Activated T-cell treated with anti-CD3 and anti-CD28 coated beads for 24 hours (primary cell): Measurements from ENCODE around the gene NAV2.

ENCODE experiments used
- DNase-seq: peaks from one replicate; pipeline ENCODE4 v3.0.0-alpha.2; 2020; ENCODE audit warnings: low read depth

The NAV2 gene, protein sequence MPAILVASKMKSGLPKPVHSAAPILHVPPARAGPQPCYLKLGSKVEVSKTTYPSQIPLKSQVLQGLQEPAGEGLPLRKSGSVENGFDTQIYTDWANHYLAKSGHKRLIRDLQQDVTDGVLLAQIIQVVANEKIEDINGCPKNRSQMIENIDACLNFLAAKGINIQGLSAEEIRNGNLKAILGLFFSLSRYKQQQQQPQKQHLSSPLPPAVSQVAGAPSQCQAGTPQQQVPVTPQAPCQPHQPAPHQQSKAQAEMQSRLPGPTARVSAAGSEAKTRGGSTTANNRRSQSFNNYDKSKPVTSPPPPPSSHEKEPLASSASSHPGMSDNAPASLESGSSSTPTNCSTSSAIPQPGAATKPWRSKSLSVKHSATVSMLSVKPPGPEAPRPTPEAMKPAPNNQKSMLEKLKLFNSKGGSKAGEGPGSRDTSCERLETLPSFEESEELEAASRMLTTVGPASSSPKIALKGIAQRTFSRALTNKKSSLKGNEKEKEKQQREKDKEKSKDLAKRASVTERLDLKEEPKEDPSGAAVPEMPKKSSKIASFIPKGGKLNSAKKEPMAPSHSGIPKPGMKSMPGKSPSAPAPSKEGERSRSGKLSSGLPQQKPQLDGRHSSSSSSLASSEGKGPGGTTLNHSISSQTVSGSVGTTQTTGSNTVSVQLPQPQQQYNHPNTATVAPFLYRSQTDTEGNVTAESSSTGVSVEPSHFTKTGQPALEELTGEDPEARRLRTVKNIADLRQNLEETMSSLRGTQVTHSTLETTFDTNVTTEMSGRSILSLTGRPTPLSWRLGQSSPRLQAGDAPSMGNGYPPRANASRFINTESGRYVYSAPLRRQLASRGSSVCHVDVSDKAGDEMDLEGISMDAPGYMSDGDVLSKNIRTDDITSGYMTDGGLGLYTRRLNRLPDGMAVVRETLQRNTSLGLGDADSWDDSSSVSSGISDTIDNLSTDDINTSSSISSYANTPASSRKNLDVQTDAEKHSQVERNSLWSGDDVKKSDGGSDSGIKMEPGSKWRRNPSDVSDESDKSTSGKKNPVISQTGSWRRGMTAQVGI (N-terminal part only)

DNA sequence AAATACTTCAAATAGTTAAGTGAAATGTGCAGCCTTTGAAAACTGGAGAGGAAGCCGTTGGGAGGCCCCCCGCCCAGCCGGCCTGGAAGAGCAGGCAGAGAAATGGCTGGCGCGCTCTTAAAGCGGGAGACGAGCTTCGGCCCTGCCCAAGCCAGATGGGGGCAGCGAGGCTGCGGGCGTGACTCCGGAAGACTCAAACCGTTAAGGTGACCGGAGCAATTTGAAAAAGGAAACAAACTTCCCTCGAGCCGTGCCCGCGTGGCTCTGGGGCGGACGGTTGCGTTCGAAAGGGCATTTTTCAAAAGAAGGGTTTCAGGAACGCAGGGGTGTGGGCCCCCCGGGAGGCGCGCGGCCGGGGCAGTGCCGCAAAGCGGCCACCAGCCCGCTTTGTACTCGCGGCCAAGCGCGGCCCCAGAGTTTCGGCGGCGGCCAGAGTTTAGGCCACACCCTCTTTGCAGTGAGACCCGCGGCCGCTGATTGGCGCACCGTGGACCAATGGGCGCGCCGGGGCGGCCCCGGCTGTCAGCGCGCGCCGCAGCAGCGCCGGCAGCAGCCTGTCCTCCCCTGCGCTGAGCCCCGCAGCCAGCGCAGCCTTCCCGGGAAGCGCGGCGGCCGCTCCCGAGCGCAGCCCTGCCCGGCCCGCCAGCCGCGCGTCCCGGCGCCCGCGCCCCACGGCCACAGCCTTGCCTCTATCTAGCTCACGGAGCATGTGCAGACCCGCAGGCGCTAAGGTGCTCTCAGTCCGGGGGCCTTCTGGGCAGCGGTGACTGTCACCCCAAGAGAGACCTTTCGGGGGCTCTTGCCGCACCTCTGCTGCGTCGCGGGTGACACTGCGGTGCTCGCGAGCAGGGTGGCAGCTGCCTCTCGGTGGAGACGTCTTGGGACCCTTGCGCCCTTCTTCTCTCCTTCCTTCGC is at the start of gene NAV2:
Gene NAV2, plus strand, starts transcription at position 557 of the 915 bp plus-strand sequence. CDS start 859 bp downstream, outside the sequence.
- DNase-seq: peak; percentile 59

DNA sequence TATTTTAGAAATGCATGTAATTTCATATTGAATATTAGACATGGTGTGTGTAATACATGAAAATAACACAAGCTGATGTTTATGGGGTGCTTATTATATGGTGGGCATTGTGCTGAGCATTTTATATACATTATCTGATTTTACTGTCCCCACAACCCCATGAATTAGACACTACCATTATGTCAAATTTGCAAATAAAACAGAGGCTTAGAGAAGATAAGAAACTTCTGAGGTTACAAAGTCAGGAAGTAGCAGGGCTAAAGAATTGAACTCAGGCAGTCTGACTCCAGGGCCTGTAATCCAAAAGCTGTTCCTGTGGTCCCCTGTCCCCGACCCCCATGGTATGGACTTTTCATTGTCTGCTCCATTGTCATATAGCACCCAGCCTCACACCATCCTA is 49.4 kb upstream of the NAV2 start:
- no peak for DNase-seq

DNA sequence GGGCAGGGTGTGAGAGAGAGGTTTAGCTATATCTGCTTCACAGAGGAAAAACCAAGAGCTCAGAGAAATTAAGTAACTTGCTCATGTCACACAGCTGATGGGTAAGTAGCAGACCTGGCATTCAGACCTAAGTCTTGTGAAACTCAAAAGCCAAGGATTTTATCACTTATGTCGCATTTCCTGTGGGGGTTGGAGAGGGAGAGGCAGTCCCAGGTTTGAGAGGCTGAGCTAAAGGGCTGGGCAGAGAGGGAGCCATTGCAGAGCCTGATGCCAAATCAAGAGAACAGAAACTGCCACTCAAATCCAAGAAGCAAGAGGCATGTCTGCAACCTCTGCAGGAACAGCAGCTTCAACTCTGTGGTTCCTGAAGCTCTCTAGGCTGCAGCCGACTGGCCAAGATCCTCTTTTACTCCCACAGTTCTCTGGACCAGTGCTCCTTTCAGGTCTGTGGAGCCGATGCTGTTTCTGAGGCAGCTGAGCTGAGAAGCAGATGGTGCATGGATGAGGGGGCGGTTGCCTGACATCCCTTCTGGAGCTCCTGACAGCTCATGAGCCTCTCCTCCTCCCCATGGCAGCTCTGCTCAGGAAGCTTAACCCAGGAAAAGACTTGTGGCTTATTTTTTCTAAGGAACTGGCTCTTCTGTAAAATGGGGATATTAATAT is 47.6 kb upstream of the NAV2 start:
- no peak for DNase-seq

DNA sequence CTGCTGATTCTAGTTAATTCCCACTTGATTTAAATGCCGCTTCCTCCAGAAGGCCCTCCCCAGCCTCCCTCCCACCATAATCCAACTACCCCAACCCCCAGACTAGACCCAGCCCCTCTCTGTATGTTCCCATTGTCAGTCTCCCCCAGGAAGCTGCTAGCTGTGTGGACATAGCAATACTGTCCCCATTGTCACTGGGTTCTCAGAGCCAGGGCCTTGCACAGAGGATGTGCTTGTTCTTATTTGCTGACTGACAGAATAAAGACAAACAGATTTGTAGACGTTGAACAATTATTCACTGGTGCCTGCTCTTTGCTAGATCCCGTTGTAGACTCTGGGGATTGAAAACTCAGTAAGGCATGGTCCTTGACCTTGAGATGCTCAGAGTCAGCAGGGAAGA is 45.7 kb upstream of the NAV2 start:
- DNase-seq: no peak

DNA sequence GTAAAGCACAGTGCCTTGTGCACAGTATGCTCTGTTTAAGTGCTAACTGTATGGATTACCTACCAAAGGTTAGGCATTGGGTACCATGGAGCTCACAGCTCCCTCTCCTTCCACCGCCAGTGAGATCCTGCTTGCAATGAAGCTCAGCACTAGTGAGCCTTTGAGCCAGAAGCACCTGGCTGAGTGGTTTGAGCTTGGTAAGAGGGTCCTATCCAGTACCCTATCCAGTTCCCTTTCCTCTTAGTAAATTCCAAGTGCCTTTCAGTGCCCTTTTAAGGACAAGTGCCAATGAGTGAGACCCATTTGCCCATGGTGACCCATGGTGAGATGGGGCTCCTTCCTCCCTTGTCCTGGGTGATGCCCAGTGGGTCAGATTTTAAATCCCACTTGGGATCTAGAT is 43.1 kb upstream of the NAV2 start:
- DNase-seq: no peak

DNA sequence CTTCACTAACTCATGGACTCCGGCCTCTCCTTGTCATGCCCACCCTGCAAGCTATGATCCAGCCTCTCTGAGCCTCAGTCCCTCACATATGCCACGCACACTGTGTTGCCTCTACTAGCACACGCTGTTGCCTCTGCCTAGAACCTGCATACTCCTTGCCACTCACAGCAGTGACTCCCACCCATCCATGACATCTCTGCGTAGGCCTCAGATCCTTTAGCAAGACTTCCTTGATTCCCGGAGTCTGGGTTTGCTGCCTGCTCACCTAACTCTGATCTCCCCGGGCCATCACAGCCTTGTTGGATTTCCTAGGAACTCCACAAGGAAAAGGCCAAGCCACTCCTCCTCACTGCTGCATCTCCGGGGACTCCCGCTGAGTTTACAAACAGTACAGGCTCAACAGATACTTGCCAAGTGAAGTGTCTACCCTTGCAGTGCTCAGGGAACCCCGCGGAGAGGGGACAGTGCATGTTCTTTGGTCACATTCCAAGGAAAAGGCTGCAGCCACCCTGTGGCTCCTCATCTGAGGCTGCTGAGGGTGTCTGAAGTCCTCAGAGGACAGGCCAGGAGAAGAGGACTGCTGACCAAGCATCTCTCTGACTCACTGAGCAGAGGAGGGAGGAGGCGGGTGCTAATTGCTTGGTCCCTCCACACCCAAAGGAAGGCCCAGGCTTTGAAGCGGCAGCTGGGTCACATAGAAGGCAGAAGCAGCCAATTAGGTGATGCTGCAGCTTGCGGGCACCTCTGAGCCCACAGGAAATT is 42.4 kb upstream of the NAV2 start:
- no peak for DNase-seq

DNA sequence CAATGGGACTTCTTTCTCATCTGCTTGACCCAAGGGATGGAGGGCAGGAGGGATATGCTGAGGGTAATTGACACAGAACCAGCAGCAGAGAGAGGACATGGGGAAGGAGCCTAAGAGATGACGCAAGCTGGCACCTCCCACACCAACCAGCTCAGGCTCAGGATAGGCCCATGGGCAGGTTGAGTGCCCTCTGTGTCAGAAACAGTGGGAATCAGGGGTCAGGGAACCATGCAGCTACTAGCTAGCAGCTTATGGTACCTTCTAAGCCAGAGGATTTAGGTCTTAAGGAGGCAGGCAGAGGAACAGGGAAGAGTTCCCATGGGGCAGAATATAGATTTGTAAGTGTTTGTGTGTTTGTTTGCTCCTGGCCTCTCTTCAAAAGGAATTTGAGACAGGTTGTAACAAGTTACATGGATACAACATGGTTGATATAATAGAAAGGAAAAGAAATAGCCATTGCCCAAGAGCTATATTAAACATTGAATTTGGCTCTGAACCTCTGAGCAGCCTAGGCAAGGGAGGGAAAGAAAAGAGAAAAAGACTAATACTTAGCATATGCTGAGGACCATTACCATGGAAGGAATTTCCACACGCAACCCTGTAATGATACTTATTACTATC is 39.9 kb upstream of the NAV2 start:
- no peak for DNase-seq

DNA sequence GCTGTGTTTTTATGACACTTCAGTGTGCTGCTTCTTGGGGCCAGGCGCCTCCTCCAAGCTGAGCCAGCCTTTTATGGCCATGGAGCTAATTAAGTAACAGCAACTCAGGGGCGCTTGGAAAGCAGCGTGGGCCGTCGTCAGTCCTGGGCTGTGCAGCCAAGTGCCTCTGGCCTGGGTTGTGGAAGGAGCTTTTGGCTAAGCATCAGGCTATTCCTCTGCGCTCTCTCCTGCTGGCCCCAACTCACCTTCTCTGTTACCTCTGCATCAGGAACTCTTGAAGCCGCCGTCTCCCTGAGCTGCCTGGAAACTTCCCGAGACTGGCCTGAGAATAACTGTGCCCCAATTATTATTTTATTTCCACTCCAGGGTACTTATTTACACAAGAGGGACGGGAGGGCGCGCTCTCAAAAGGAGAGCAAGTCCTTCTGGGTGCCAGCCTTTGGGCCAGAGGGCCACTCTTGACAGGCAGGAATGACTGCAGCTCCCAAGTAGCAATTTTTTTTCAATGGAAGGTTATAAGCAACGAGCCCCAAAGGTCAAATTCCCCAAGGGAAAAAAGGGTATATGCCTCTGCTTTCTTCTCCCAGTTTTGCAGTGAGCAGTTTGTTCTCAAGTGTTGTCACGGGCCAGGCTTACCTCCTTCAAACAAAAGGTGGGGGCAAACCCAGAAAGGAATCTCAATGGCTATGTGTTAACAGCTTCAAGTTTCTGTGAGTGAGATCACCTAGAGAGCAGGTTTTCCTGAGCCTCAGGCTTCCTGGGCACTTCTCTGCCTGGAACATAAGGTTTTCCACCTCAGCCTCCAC is 38.5 kb upstream of the NAV2 start:
- no peak for DNase-seq

DNA sequence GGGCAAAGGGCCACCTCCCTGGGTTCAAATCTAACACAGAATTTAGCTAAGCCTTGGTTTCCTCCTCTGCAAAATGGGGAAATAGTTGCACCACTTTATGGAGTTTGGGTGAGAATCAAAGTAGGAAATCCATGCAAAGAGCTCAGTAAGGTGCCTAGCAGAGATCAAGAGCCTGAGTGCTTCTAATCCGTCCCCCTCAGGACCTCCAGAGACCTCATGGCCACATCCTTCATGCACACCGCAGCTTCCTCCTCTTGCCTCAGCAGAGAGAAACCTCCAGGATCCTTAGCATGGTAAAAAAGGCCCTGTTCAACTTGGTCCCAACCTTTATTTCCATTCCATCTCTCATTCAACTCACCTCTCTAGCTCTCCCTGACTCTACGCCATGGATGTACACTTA is 37.8 kb upstream of the NAV2 start:
- no peak for DNase-seq

DNA sequence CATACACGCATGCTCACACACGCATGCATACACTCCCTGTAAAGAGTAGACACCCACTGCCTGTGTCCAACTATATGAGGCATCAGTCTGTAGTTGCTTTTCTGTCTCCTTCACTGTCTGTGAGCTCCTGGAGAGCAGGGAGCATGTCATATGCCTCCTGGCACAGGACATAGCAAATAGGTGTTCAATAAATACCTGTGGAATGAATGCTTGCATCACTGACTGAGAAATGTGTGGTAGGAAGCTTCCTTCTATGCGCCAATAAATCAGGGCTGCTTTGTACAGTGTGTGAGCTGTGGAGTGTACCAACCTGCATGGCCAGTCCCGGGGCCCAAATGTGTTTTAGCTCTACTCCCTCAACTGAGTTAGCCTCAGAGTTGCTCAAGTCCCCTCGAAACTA is 37.2 kb upstream of the NAV2 start:
- DNase-seq: no peak

DNA sequence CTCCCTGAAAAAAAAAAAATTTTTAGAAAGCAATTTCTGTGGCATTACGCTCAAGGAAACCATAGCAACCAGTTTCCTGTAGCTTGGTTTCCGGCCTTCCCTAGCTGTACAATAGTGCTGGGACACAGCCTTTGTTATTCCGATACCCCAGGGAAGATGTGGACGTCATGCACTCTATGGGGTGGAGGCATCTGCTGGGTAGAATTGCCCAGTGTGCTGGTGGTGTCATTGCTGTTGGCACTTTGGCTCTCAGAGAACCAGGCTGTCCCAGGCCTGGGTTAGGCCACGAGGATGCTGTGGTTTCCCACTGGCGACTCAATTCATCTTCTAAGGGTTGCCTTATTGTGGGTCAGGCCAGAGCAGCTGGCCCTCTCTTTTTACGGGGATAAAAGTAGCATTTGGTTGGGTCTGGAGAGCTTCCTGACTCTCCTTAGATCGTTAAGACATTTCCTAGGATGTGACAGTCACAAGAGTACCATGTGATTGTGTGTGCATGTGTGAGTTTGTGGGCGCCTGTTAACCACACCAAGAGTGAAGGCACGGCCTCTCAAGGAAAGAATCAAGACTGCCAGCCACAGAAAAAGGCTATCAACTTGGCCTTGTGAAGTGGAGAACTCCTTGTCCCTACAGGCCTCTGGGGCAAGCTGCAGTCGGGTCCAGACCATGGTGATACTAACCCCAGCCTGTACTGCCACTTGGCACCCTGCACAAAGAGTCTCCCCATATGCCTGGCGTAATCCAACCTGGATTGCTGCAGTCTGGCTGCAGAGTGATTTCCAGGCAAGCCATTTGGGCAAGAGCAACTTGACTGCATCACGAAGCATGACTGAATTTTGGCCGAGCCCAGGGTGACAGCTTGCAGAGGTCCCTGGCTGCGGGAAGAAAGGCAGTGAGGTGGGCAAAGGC is 35.9 kb upstream of the NAV2 start:
- DNase-seq: no peak

DNA sequence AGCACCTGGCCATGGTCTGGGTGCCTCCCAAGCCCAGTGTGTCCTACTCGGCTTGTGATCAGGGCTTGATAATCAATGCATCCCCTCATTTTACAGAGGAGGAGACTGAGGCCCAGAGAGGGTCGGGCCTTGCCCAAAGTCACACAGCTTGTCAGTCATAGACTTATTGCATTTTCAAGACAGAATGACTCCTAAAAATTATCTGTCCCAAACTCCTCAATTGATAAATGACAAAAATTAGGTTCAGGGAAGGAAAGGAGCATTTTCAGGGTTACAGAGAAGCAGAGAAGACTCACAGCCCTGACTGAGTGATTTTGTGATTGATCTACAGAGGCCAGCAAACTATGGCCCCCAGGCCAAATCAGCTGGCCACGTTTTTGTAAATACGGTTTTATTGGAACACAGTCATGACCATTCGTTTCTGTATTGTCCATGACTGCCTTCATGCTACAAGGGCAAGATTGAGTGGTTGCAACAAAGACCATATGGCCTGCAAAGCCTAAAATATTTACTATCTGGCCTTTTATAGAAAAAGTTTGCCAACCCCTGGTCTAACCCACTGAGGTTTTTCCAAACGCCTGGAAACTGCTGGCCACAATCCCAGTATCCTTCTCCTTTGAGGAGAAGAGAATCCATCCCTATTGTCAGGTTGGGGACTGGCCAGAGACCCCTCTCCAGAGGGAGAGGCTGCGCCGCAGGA is 35.1 kb upstream of the NAV2 start:
- DNase-seq: no peak

DNA sequence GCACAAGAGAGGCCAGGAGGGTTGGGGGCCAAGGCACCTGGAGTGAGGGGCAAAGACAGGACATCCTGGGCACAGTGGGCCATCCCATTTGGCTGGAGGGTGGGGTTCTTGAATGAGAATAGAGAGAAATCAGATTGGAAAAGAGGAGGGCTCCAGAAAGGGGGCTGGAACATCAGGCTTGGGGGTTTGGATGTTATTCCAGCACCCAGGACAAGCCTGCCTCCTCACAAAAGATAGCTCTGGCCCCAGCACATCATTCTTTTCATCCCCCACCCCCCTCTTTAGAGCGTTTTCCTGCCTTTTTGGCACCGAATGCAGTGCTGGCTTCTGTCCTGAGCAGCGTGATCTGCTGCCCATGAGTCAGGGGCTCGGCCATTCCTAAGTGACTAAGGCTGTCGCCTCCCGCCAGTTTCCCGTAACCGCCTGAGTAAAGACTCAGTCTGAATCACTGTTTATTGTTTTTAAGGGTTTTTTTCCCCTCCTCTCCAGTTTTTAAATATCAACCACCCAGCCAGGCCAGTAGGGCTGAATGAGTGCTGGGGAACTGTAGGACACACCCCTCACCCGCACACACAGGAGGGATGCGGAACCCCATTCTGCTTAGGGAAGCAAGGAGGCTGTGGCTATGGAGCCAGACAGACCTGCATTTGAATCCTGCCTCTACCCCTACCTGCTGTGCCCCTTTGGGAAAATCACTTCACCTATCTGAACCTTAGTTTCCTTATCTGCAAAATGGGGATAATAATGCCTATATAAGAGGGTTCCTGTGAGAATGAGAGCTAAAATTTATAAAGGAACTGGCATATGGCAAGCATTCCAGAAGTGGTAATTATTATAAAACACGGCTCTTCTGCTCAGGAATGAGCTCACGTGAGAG is 32.4 kb upstream of the NAV2 start:
- DNase-seq: no peak

DNA sequence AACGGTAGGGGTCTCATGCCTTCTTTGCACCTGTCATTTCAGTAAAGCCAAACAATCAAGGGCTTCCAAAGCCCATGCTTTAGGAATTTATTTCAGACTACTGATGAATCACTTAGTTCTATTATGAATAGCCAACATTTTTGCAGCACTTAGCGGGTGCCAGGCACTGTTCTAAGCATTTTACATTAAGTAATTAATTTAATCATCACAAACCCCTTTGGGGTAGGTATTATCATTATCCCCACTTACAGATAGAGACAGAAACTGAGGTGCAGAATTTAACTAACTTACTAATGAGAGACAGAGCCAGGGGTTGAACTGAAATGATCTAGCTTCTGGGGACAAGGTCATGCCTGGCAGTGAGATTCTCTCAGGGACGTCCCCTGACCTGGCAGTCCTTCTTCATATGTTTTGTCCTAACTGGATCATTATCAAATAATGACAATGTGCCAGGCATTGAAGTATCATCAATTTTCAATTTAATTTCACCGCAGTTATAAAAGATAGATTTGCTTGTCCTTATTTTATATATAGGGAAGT is 31.7 kb upstream of the NAV2 start:
- no peak for DNase-seq

DNA sequence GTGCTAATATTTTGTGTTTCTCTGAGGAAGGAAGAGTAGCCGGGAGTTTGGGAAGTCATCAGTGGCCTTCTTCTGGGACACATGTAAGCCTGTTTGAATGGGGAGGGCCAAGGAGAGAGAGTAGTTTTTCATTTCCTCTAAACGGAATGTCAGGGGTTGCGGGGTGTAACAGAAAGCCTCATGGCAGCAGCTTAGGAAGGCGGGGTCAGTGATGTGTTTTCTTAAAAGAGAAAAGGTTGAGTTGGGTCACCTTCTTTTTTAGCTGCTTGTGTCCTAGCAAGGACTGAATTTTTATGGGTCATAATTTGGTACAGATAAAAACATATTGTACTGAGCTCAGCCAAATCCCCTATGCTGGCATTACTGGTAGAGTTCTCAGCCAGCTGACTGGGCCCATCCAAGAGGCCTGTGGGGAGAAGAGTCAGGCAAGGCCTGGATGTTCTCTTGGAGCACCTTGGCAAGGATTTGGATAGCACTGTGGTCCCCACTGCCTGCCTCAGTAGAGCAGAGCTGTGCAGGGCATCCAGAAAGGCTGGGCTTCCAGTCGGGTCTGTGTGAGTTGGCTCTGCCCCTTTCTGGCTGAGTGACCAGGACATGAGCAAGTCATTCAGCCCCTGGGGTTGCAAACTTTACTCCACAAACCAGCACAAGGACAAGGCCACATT is 29.4 kb upstream of the NAV2 start:
- no peak for DNase-seq
